NCI-H2227 (cell line): ENCODE results near the gene MAN2B2.
"Not testable (repeated sequence)": the region's sequence is repeated elsewhere in the genome, so short reads cannot be mapped to it uniquely, and the experiment has no call there.

Source experiments
- DNase-seq: peaks from one replicate; lab custom pipeline; 2025; ENCODE audit not compliant: unreplicated experiment; lab: John Stamatoyannopoulos, UW

MAN2B2 gene

GRCh38 chr4:6613676-6614651 is 39.0 kb downstream of the MAN2B2 start:
- no peak for DNase-seq

GRCh38 chr4:6614701-6615230 is 39.8 kb downstream of the MAN2B2 start:
- DNase-seq, result no peak

- DNase-seq, result no peak
These were observed 41.4 kb downstream of the MAN2B2 start for GRCh38 chr4:6616087-6616995.

- no peak for DNase-seq
These were observed 42.3 kb downstream of the MAN2B2 start for GRCh38 chr4:6617246-6617645.

- DNase-seq, result no peak
These were observed 43.6 kb downstream of the MAN2B2 start for GRCh38 chr4:6618386-6619115.

- DNase-seq, result no peak
These were observed 44.1 kb downstream of the MAN2B2 start for GRCh38 chr4:6619116-6619465.

GRCh38 chr4:6619466-6620255 is 44.7 kb downstream of the MAN2B2 start:
- no peak for DNase-seq

- DNase-seq, result no peak
These were observed 45.3 kb downstream of the MAN2B2 start for GRCh38 chr4:6620296-6620695.

- no peak for DNase-seq
These were observed 46.0 kb downstream of the MAN2B2 start for GRCh38 chr4:6620891-6621555.

- no peak for DNase-seq
These were observed 46.6 kb downstream of the MAN2B2 start for GRCh38 chr4:6621556-6621927.

GRCh38 chr4:6622744-6623143 is 47.8 kb downstream of the MAN2B2 start:
- DNase-seq, result no peak

GRCh38 chr4:6625256-6625655 is 50.3 kb downstream of the MAN2B2 start:
- DNase-seq, result peak; percentile 16

GRCh38 chr4:6626066-6626465 is 51.1 kb downstream of the MAN2B2 start:
- DNase-seq, result no peak

- no peak for DNase-seq
These were observed 52.8 kb downstream of the MAN2B2 start for GRCh38 chr4:6627832-6628231.

- DNase-seq, result not testable (repeated sequence)
These were observed 53.5 kb downstream of the MAN2B2 start for GRCh38 chr4:6628484-6628883.

- no peak for DNase-seq
These were observed 57.1 kb downstream of the MAN2B2 start for GRCh38 chr4:6632125-6632524.

- no peak for DNase-seq
These were observed 58.3 kb downstream of the MAN2B2 start for GRCh38 chr4:6633091-6633906.

- no peak for DNase-seq
These were observed 59.8 kb downstream of the MAN2B2 start for GRCh38 chr4:6634746-6635145.
